GM04504 (cell line): ENCODE results near the gene PCSK2.

Source experiments
- DNase-seq: peaks from one replicate; pipeline ENCODE4 v3.0.0-alpha.2; 2012; ENCODE audit warnings: low read depth

Gene PCSK2

DNA sequence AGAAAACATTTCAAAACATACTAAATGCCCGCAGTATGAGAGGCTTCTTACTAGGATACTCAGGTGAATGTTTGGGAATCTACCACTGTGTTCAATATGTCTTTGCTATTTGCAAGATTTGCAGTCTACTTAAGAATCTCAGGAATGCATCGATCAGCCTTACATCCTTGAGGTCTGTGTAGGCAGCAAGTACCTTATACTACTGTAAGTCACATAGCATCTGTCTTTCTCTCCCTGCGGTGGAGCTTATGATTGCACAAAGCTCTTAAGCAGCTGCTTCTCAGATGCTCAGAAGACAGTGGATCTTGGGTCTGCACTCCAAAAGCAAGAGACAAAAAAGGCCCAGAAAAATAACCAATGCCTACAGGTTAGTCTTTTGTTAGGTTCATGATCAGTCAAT is 21.4 kb downstream of the PCSK2 start:
- no peak for DNase-seq

DNA sequence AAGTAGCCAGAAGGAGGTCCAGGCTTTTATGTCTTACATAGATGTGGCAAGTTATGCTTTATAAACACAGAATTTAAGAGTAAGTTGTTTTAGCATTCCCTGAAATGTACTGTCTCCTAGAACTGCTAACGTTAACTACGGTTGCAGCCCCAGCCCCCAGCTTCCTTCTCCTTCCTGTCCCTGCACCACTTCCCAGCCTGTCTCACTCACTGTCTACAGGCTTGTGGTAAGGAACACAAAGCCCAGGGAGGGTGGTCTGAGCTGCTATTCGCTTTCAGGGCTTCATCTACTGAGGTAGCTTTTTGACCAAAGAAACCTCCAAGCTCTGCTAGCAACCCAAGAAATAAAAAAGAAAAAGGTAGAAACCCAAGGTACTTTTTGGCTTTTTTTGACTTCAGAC is 35.9 kb downstream of the PCSK2 start:
- no peak for DNase-seq

DNA sequence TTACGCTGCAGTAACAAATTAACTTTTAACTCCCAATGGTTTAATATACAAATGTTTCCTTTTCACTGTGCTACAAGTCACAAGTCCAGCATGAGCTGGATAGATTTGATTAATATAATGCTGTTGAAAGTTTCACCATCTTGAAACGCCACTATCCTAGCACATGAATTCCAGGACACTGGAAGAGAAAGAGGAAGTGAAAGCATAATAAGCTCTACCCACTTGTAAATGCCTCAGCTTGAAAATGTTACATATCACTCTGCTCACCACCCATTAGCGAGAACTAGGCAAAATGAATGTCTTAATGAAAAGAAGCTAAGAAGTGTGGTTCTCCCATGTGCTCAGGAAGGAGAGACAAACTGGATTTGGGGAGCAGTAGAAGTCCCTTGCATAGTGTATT is 46.9 kb downstream of the PCSK2 start:
- DNase-seq: no peak

GRCh38 chr20:17276101-17276500 is 49.3 kb downstream of the PCSK2 start:
- no peak for DNase-seq

DNA sequence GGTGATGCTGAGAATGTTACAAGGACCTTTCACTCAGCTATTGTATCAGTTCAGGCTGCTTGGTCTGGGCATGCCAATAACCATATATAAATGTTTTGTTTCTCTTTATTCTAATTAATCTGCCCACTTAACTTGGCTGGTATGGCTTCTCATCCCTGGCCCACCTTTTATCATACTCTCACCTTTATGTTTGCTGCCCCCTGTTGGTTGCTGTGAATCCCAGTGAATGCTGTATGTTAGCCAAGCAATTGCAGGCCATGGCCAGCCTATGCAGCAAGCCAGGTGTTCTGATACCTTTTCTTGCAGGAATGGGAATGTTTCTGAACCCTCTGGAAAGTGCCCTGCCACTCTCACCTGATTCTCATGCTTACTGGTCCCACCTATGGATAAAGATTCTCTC is 54.6 kb downstream of the PCSK2 start:
- peak; percentile 9 for DNase-seq

GRCh38 chr20:17282501-17282900 is 55.7 kb downstream of the PCSK2 start:
- no peak for DNase-seq

- no peak for DNase-seq
Observed at GRCh38 chr20:17287503-17287902, 60.7 kb downstream of the PCSK2 start.

GRCh38 chr20:17287998-17288397 is 61.2 kb downstream of the PCSK2 start:
- no peak for DNase-seq

- no peak for DNase-seq
Observed at GRCh38 chr20:17295151-17295726, 68.4 kb downstream of the PCSK2 start.

DNA sequence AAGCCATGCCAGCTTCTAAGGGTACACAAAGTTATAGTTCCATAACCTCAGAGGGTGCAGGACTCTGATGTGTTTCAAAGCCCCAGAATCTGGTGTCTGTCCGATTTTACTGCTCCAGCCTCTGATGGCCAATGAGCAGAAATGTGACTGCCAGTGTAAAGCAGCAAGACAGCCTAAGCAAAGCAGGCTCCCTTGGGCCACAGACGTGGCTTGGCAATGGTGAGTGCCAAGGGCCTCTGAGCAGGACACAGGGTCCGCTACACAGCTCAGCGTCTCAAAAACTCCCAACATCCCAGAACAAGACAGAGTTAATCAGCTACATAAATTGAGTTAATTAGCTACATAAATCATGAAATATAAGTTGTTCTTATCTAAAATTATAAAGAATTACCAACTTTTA is 69.2 kb downstream of the PCSK2 start:
- DNase-seq: no peak

GRCh38 chr20:17298171-17298570 is 71.3 kb downstream of the PCSK2 start:
- DNase-seq: no peak

- no peak for DNase-seq
Observed at GRCh38 chr20:17298751-17299150, 71.9 kb downstream of the PCSK2 start.

DNA sequence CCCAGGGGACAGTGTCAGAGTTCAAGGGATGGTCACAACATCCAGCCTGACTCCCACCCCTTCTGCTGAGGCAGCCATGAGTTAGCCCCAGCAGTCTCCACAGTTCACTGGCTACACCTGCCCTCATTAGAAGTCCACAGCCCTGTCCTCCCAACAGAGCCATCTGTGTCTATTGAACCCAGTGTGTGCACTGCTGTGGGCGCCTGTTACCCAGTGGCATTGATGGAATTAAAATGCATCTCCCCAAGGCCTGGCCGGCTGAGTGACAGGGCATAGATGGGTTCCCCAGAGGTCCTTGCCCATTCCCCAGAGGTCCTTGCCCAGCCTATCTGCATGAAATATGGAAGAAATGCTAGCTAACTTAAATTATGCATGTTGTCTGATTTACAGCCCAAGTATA is 73.3 kb downstream of the PCSK2 start:
- no peak for DNase-seq

DNA sequence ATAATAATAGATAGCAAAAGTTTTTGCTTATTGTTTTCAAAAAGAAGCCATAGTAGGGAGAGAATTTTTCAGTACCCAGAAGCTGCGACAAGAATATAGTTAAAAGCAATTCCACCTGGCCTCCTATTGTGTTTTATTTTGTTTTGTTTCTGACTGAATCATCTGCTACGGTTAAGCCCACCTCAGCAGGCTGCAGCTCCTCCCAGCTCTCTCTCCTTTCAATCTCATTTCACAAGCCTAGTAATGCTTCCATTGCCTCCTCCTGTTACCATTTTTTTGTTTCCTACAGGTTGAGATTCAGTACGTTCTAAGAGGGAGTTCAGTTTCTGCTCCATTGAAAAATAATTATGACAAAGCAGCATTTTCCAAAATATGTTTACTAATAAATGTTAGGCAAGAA is 77.9 kb downstream of the PCSK2 start:
- no peak for DNase-seq

DNA sequence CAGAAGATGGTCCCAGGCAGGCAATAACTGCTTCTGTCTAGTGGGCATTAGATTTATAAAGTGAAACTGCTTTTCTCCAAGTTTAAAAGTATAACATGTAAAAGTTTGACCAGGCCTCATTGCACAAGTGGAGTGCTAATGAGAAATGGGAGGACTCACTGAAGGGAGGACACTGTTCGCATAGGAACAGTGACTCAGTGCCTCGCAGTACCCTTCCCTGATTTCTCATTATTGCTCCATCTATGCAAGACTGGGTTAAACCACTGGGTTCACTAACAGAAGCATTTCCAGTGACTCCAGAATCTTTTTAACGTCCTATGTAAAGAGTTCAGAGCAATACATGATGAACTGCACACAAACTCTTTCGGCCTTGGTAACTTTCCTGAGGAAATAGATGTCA is 79.6 kb downstream of the PCSK2 start:
- DNase-seq: no peak

DNA sequence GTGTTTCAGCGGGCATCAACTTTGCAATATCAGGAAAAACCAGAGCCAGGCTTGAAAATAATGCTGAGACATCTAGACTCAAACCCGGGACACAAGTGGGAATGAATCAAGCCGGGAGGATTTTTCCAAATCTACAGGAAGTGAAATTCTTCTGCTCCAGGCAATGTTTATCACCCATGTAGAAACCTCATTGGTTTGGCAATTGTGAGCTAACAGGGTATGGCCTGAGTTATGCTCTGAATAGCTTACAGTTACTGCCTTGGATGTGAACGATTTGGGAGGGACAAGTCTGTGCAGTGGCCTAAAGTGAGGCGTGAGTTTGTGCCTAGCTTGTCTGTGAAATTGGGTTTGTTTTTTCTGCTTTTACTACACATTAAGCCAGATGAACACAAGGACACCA is 87.4 kb downstream of the PCSK2 start:
- DNase-seq: no peak

- DNase-seq: no peak
Observed at GRCh38 chr20:17315407-17316231, 88.8 kb downstream of the PCSK2 start.

DNA sequence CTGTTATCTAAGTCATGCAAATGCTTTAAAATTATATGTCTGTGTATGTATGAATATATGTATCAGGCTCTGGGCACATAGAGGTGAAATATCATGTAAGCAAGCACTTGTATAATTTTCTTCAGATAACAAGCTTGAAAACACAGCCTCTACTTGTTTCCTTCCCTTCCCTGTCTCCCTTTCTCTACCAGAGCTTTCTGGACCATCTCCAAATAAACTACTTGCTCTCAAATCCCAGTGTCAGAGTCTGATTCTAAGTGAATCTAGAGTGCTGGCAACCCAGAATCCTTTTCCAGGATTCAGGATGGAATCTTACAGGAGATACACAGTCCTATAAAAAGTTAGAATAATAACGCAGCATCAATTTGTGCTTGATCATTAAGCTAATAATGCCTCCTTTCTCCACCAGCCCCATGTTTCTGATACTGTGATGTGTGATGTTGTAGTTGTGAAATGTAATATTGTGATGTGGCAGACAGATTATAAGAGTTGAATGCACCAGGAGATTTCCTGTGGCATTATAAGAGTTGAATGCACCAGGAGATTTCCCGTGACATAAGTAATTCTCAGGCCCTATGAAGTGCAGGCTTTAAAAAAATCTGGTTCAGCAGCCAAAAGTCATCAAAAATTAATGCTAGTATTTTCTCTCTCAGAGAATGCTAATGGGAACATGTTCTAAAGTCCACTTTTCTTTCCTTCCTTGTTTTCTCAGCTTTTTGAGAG is 89.6 kb downstream of the PCSK2 start:
- no peak for DNase-seq

- DNase-seq: no peak
Observed at GRCh38 chr20:17317341-17317740, 90.5 kb downstream of the PCSK2 start.

DNA sequence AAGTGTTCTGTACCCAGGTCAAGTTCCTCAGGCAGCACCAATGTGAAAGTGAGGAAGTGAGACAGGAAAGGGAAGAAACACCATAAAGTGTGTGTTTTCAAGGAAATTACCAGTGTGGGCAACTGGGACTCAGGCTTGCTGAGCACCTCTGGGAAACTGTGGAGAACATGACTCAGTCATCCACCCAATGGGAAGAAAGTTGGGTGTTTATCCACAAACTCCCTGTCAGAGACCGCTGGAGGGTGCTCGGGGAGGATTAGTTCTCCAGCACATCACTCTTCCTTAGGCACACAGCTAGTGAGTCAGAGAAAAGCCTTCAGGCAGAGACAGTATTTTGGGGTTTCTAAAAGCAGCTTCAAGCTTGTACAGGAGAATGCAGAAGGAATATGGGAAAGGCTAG is 93.6 kb downstream of the PCSK2 start:
- DNase-seq: no peak

GRCh38 chr20:17326096-17326495 is 99.3 kb downstream of the PCSK2 start:
- no peak for DNase-seq

- no peak for DNase-seq
Observed at GRCh38 chr20:17327185-17328148, 100.6 kb downstream of the PCSK2 start.
